ENCODE measurements around the gene MYCBP. TPM values are rescaled to one million over a fixed set of nuclear protein-coding genes. Genes with fewer than 3 reads are reported as not detected.

Gene MYCBP
- total and polyA plus RNA-seq, 2 of the 8 experiments (the other 6 are each of a cell fraction or from before 2014, with no cell fraction given), result 22.4 to 38.2 TPM

DNA sequence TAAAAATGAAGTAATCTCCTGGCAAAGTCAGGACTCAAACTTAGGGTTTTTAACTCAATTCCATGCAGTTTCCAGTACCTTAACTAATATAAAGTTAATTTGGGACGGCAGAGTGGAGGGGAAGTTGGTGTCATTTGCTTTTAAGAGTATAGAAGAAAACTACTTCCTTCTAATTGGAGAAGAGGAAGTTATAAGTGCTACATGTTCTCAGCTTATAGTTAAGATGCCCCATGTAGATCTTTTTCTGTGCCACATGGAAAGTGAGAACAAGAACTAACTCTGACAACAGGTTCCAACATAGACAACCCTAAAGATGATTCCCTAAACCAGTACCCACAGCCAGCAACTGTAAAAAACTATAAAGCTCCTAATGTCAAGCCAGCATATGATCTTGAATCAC lies 25.1 kb downstream of the MYCBP start (continued):
- TF ChIP-seq NANOG (IDR thresholded peaks at IDR 0.05; ENCODE audit: insufficient read depth, low read depth, low read length, poor library complexity, severe bottlenecking) (no peak), TAF7 (optimal IDR thresholded peaks at IDR 0.05; ENCODE audit: borderline replicate concordance, low read depth, low read length) (no peak), CBX5 (IDR thresholded peaks at IDR 0.05; ENCODE audit: low read depth, low read length) (no peak), CTBP2 (IDR thresholded peaks at IDR 0.05; ENCODE audit: borderline replicate concordance, insufficient read depth, insufficient read length, low read length) (no peak), FOSL1 (IDR thresholded peaks at IDR 0.05; ENCODE audit: insufficient read depth, low read depth, low read length) (no peak)
